ENCODE data around the gene PAX7. TPM values are rescaled to one million over a fixed set of nuclear protein-coding genes. Genes with fewer than 3 reads are reported as not detected.

Gene PAX7
- total and polyA plus RNA-seq, 2 of the 4 experiments (the other 2 are of a cell fraction): not detected

DNA sequence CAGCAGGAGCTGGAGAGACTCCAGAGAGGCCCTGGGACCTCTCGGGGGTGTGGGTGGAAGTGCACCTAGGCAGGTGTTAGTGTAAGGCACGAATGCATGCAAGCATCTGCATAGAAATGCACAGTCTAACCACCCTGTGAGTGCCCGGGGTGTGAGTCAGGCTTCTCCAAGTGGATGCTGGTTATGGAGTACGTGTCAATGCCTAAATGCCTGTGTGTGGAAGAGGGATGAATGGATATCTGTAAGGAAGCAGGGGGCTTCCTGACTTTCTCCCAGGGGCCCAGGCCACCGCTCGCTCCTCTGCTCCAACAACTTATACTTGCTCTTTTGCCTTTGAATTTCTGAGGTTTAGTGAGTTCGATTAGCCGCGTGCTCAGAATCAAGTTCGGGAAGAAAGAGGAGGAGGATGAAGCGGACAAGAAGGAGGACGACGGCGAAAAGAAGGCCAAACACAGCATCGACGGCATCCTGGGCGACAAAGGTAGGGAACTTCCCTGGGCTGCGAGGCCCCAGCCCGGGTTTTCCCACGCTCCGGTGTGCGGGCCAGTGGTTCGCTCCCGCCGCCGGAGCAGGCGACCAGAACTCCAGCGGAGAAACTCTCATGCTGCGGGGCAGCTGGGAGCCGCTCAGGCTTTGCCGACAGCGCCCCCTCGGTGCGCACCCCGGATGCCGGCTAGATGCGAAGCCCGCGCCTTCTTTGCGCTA lies 5.4 kb downstream of the PAX7 start:
- Histone ChIP-seq H3K36me3 (ENCODE audit: control insufficient read depth, insufficient read depth, low read length) (no peaks in the 10 kb centered on the region), H3K14ac (replicated peaks; ENCODE audit: low read depth, low read length) (no peak overlapping the region), H2AK9ac (replicated peaks; ENCODE audit: low read depth, low read length, poor library complexity) (no peak overlapping the region), H4K20me1 (ENCODE audit: insufficient read depth, low read length) (no peaks in the 10 kb centered on the region), H3K23ac (ENCODE audit: low read depth, low read length) (no peak overlapping the region), H3K4me1 (ENCODE audit: control insufficient read depth, insufficient read depth, low read length) (no peaks in the 10 kb centered on the region), H3K9ac (ENCODE audit: low read depth, low read length) (no peak overlapping the region), H3K18ac (ENCODE audit: low read depth, low read length) (no peak overlapping the region), H2BK20ac (ENCODE audit: low read depth, low read length) (no peak overlapping the region), H4K5ac (ENCODE audit: low read depth, low read length) (no peak overlapping the region), H2AFZ (replicated peaks; ENCODE audit: low read length, poor library complexity) (no peak overlapping the region), H2AK5ac (ENCODE audit: low read depth, low read length) (no peak overlapping the region), H4K8ac (ENCODE audit: low read depth in 2 of 2, low read length in 2 of 2) (no peak overlapping the region), H3K27me3 (ENCODE audit: control insufficient read depth, insufficient read depth, low read length) (peaks cover 90% of the 10 kb centered on the region), H3K9me3 (ENCODE audit: control insufficient read depth, insufficient read depth, low read length) (no peaks in the 10 kb centered on the region), H3K4me2 (ENCODE audit: low read depth, low read length) (no peak overlapping the region), H3K27ac (ENCODE audit: insufficient read depth, low read length) (no peak overlapping the region), H3K9me1 (ENCODE audit: insufficient read depth, low read length) (no peaks in the 10 kb centered on the region), H2BK15ac (ENCODE audit: low read depth, low read length) (no peak overlapping the region), H3K79me1 (ENCODE audit: low read depth in 1 of 2, low read length in 2 of 2) (no peaks in the 10 kb centered on the region), H2BK5ac (ENCODE audit: low read depth, low read length, poor library complexity, severe bottlenecking) (no peak overlapping the region), H4K91ac (ENCODE audit: insufficient read depth, low read depth, low read length) (no peak overlapping the region), H3K4me3 (ENCODE audit: insufficient read depth, low read depth, low read length) (no peak overlapping the region), H3K4ac (ENCODE audit: low read depth, low read length) (no peak overlapping the region), H3K56ac (ENCODE audit: extremely low read depth, insufficient read depth, low read length) (no peak overlapping the region), H2BK120ac (ENCODE audit: low read depth, low read length) (no peak overlapping the region)
- no peak for ATAC-seq (ENCODE audit: low read depth)
- intact Hi-C loops (cut with micrococcal nuclease) (no loop called here), dilution Hi-C loops (cut with HindIII; ENCODE audit: low sequenced_read_pairs, unreplicated experiment) (no loop called here), in situ Hi-C loops (cut with MboI; ENCODE audit: low sequenced_read_pairs) (no loop called here)
- ChIA-PET CTCF (no interaction called here), POLR2A (ENCODE audit: unreplicated experiment) (no interaction called here)
- no peak for TF ChIP-seq RFX5 (IDR thresholded peaks at IDR 0.05; ENCODE audit: low read depth, low read length)
- no TSS peak for BruUV-seq (replicated peaks)
- WGBS, 2 experiments (ENCODE audit: extremely low coverage in 2 of 2, insufficient read length in 1 of 2): 1% methylated on average over 25 of the region's 40 CpGs; no CpG with 5 or more reads in 1 of the 2 experiments
- DNase-seq: no peak

Measured in IMR-90 (cell line).